Cardiac muscle cell (in vitro differentiated cells and primary cell): ENCODE results near the gene PDE10A. TPM values are rescaled to one million over a fixed set of nuclear protein-coding genes. Genes with fewer than 3 reads are reported as not detected.
"Not testable (repeated sequence)": the region's sequence is repeated elsewhere in the genome, so short reads cannot be mapped to it uniquely, and the experiment has no call there.

Source experiments
- DNase-seq, 2 donors: peaks; one replicate each; pipeline versions ENCODE4 v3.0.0 to v3.0.0-alpha.2; 2010 to 2017; ENCODE audit warnings: low read depth in 1 of 2, low spot score in 1 of 2
- H3K27ac ChIP-seq: fragments of 200-600 bp; sonication (generic); 2 replicates; pipeline ENCODE4 v1.5.1; 2016
- H3K27me3 ChIP-seq: fragments of 200-600 bp; sonication (generic); 2 replicates; pipeline ENCODE4 v1.6.0; 2016; ENCODE audit warnings: control low read depth
- H3K36me3 ChIP-seq: fragments of 200-600 bp; sonication (generic); 2 replicates; pipeline ENCODE4 v1.5.1; 2016; ENCODE audit warnings: control low read depth
- H3K4me1 ChIP-seq: fragments of 200-600 bp; sonication (generic); 2 replicates; pipeline ENCODE4 v1.8.1; 2017; ENCODE audit warnings: low read depth, mild to moderate bottlenecking, mixed run types
- H3K4me3 ChIP-seq: fragments of 200-600 bp; sonication (generic); 2 replicates; pipeline ENCODE4 v1.5.1; 2016; ENCODE audit warnings: mild to moderate bottlenecking
- H3K9me3 ChIP-seq: fragments of 200-600 bp; sonication (generic); 2 replicates; pipeline ENCODE4 v1.5.1; 2017; ENCODE audit warnings: low read depth, mild to moderate bottlenecking, control low read depth
- CTCF ChIP-seq: IDR thresholded peaks from 2 replicates; pipeline ENCODE4 v1.5.1; 2012; ENCODE audit warnings: low read depth, mild to moderate bottlenecking, low read length
- polyA plus RNA-seq: library from polyadenylated mRNA; unstranded; fragments of >200 nt; fragmentation: Nextera tagmentation; extraction: Ambion mirVana; gene quantifications from 2 replicates; pipeline ENCODE4 v1.2.1, GENCODE V29; 2016
- total RNA-seq: library from RNA; depleted of rRNA; stranded (reverse); fragments of >200 nt; gene quantifications from 2 replicates; pipeline ENCODE4 v1.2.3, GENCODE V29; 2016

The PDE10A gene
- total and polyA plus RNA-seq, 2 experiments from 2014 or later = 0.82 to 5.4 TPM

DNA sequence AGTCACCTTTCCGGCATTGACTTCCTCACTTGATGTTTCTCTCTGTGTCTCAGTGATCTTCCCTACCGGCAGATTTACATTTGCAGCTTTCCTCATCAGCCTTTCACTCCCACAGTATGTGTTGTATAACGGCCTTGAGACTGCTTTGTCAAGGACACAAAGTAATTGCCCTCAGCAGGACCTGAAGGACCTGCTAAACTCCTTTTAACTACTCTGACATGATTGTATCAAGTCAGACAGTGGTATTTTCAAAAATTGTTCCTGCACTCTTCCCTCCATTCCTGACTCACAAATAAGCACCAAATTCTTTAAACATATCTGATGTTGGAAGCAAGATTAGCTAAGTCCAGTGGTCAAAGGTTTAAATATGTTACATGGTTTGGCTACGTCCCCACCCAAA, 62.4 kb downstream of the PDE10A start:
- H3K36me3 ChIP-seq = no peaks in the 10 kb centered on the region
- H3K27me3 ChIP-seq = no peaks in the 10 kb centered on the region
- H3K27ac ChIP-seq = no peak overlapping the region
- no peaks in the 10 kb centered on the region for H3K9me3 ChIP-seq
- H3K4me3 ChIP-seq = no peak overlapping the region
- H3K4me1 ChIP-seq = no peaks in the 10 kb centered on the region
- TF ChIP-seq CTCF = no peak
- no peak for DNase-seq

GRCh38 chr6:165599596-165600487, 63.2 kb downstream of the PDE10A start:
- no peaks in the 10 kb centered on the region for H3K9me3 ChIP-seq
- DNase-seq = peak in 1 of 2 donors; percentile 33
- no peak overlapping the region for H3K27ac ChIP-seq
- TF ChIP-seq CTCF = no peak
- no peak overlapping the region for H3K4me3 ChIP-seq
- H3K4me1 ChIP-seq = no peaks in the 10 kb centered on the region
- H3K27me3 ChIP-seq = no peaks in the 10 kb centered on the region
- no peaks in the 10 kb centered on the region for H3K36me3 ChIP-seq

DNA sequence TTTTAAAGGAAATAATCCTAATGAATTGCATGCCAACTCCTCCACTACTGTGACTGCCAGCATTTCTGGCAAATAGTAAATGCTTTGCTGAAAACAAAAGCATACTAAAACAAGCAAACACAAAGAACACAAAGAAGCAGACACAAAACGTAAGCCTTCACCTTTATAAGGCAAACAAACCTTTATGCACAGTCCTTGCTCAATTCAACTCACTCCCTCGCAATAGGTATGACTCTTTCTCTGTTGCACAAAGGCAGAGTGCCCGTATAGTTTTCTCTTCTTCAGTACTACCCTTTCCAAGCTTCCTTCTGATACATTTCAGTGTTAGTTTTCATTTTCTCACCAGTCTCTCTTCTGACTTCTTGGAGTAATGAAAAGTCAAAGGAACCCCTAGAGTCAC, 63.9 kb downstream of the PDE10A start:
- no peak for TF ChIP-seq CTCF
- Histone ChIP-seq H3K4me3 (no peak overlapping the region), H3K27ac (no peak overlapping the region), H3K36me3 (no peaks in the 10 kb centered on the region), H3K4me1 (no peaks in the 10 kb centered on the region), H3K27me3 (no peaks in the 10 kb centered on the region), H3K9me3 (no peaks in the 10 kb centered on the region)
- DNase-seq = no peak

DNA sequence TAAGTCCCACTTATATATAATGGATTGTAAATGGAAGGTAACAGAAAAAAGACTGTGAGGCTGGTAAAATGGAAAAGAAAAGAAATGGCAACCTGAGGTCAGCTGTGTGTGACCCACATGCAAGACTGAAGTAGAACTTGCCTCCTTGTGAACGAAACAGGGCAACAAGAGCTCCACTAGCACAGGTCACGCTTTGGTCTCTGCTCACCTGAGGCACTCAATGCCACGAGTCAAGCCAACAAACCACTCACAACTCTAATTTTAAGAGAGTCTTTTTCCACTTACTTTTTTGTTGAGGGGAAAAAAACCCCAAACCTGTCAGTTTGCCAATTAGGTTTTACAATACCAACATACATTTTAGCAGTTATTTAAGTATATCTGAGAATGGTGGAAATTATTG, 65.2 kb downstream of the PDE10A start:
- no peak for TF ChIP-seq CTCF

DNA sequence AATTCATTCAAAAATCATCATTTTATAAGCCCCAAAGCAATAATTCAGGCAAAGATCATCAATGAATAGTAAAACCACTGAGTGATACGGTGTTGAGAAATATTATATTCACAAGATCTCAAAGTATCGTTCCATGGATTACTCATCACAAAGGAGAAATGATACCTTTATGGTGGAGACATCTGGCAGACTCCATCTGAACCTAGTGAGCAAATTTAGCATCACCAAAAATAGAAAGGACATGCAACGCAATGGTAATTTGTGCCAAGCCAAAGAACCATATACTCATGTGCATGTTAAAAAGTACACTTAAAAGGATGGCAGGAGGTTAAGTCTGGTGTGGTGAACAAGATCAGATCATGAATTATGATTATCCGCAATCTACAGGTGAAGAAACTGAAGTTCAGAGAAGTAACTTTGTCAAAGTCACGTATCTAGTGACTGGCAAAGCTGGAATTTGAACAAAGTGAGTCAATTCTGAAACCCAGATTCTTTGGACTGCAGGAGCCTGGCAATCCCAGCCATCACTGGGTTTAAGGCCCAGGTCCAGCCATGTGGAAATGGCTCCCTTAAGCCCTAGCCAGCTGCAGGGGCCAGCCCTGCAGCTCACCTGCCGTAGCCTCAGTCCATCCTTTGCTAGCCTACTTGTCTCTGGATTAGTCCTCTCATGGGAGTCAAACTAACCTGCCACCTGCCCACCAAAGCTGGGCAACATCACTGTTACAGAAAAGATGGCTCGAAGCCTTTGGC, 68.3 kb downstream of the PDE10A start:
- TF ChIP-seq CTCF = no peak
- Histone ChIP-seq H3K27me3 (no peaks in the 10 kb centered on the region), H3K27ac (no peak overlapping the region), H3K36me3 (no peaks in the 10 kb centered on the region), H3K4me1 (no peaks in the 10 kb centered on the region), H3K9me3 (no peaks in the 10 kb centered on the region), H3K4me3 (no peak overlapping the region)
- no peak for DNase-seq

More for the DNA sequence above, 65.2 kb downstream of the PDE10A start:
- Histone ChIP-seq H3K27me3 (no peaks in the 10 kb centered on the region), H3K9me3 (no peaks in the 10 kb centered on the region), H3K27ac (no peak overlapping the region), H3K4me1 (no peaks in the 10 kb centered on the region), H3K36me3 (no peaks in the 10 kb centered on the region), H3K4me3 (no peak overlapping the region)
- no peak for DNase-seq

GRCh38 chr6:165592947-165593346, 70.1 kb downstream of the PDE10A start:
- not testable (repeated sequence) for H3K4me1 ChIP-seq, H3K9me3 ChIP-seq, H3K27ac ChIP-seq, DNase-seq, H3K4me3 ChIP-seq, H3K36me3 ChIP-seq, H3K27me3 ChIP-seq
